ENCODE data around the gene RFC4.
A peak's percentile ranks its signal among the peaks of the same experiment; 100 is the strongest.
"Not testable (repeated sequence)": the region's sequence is repeated elsewhere in the genome, so short reads cannot be mapped to it uniquely, and the experiment has no call there.

Gene RFC4

DNA sequence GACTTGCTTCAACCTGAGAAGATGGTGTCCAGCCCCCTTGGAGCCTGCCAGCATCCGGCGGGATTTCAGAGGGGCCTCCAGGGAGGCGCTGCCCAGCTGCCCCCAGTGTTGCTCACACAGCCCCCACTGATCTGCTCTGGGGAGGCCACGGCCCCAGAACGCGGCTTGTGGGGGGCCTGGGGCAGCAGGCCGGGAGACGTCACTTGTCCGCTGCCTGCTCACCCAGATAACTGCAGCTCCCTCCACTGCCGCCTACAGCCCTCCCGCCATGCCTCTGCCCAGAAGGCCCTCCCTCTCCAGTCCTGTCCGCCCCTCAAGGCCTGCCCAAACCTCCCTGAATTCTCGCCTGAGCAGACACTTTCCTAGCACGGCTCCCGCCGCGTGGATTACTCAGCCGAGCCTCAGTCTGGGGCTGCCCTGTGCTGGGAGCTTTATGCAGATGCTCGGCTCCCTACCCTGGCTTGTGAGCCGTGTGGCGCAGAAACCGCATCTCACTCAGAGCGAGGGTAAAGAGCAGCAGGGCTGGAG lies 19.1 kb upstream of the RFC4 start:
- peak; percentile 52 for DNase-seq (ENCODE audit: low spot score)

- DNase-seq (ENCODE audit: low spot score) = peak; percentile 10
Observed at GRCh38 chr3:186824430-186825139, 18.3 kb upstream of the RFC4 start.

DNA sequence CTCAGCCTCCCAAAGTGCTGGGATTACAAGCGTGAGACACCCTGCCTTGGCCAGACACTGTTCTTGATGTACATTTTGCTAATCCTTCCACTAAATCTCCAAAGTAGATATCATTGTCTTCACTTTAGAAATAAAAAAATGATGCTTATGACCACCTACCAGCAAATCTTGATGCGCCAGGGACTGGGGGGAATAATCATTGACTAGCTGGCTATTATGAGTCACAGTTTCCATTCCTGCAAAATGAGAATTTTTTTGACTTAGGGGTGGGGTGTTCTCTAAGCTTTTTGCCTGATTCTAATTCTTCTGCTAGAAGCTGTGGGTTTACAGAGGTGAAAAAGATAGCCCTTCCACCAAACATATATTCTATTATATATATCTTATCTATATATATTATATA lies 17.1 kb upstream of the RFC4 start:
- no peak for DNase-seq (ENCODE audit: low spot score)

GRCh38 chr3:186822388-186822759 lies 16.1 kb upstream of the RFC4 start:
- not testable (repeated sequence) for DNase-seq (ENCODE audit: low spot score)

DNA sequence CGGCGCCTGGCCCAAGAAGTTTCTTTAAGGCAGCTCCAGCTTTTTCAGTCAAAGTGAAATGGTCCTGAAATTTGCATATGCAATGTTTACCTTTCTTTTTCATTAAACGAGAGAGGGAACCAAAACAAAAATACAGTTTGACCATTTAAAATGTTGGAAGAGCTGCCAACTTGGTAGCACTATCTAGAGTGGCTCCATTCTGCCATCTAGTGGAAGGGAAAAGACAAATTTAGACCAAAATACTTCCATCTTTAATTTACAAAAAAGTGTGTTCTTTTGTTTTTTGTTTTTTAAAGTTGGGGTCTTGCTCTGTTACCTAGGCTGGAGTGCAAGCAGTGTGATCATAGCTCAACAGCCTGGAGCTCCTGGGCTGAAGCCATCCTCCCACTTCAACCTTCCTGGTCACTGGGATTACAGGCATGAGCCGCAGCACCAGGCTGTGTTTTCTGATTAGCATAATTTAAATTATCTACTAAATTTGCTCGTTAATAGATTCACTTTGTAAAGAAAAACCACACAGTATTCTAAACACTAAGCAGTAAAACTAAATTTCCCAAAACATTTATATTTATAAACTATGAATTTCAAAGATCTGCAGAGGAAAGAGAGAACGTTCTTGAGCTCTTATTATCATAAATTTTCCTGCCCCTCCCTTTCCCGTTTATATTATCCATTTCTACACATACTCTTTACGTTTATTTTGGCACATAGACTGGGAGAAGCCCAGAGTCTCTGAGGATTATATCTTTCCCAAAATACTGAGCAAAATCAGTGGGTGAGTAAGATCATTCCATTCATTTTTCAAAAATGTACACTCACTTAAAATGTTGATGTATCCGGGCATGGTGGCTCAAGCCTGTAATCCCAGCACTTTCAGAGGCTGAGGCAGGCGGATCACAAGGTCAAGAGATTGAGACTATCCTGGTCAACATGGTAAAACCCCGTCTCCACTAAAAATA lies 15.4 kb upstream of the RFC4 start:
- peak; percentile 61 for DNase-seq (ENCODE audit: low spot score)

DNA sequence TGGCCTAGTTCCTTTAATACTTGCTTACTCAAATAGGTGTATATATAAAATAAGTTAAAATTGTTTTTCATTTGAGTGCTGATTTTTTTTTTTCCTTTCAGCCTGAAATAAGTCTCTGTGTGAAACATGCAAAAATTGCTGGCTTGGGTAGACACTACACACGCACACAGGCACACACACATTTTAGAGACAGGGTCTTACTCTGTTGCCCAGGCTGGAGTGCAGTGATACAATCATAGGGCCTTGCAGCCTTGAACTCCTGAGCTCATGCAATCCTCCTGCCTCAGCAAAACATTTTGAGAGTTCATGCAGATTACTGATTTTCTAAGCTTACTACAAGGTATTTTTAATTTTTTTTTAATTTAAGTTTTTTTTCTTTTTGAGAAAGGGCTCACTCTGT lies 12.7 kb upstream of the RFC4 start:
- DNase-seq (ENCODE audit: low spot score) = no peak

DNA sequence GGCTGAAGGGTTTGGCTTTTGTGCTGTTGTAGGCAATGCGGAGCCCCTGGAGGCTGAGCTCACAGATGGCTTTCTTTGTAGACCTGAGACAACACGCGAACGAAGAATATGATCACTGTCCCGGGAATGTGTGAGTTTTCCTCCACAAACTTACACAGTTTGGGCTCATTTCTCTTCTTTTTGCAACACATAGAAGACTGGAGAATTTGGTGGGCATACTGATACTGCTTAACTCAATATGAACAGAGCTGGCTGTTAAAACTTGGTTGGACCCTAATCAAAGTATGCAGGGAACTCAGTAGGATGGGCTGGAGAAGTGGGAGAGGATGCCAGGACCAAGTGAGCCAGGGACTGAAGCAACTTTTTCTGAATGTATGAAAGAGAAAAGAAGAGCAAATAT lies 12.2 kb upstream of the RFC4 start:
- DNase-seq (ENCODE audit: low spot score) = no peak

- no peak for DNase-seq (ENCODE audit: low spot score)
Observed at GRCh38 chr3:186815435-186815834, 9.2 kb upstream of the RFC4 start.

DNA sequence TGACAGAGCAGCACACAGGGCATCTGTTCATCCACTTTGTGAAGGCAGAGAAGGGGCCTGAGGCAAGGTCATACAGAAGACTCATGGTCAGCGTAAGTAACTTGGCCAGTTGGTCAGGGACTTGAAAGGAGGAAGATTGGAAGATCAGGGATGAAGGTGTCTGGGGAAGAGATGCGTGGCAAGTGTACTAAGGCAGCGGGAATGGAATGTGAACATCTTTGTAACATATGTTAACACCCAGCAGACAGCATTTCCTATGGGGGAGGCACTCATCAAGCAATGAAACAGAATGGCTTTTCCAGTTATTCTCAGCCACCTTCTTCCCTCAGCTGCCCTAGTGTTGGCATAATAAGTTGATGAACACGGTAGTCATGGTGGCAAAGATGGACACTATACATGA lies 7.8 kb upstream of the RFC4 start:
- no peak for DNase-seq (ENCODE audit: low spot score)

- DNase-seq (ENCODE audit: low spot score) = not testable (repeated sequence)
Observed at GRCh38 chr3:186811313-186811712, 5.0 kb upstream of the RFC4 start.

- no peak for DNase-seq (ENCODE audit: low spot score)
Observed at GRCh38 chr3:186810336-186810996, 4.2 kb upstream of the RFC4 start.

DNA sequence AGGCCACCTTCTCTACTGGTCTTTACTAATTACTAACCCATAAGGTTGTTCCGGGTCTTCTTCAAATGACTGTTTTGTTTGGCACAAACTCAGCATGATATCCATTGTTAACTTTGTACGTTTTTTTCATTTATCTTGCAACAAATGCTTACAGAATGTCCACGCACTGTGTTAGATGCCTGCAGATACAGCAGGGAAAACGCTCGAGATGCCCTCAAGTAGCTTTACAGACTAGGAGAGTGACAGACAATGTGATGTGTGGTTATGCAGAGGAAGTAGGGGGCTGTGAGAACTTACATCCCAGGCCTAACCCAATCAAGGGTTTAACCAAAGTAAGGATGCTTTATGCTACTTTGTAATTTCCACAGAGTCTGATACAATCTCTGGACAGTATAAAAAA lies 949 bp upstream of the RFC4 start:
- no peak for DNase-seq (ENCODE audit: low spot score)

GRCh38 chr3:186803447-186803846 lies 2.8 kb downstream of the RFC4 start:
- DNase-seq (ENCODE audit: low spot score) = not testable (repeated sequence)

GRCh38 chr3:186802701-186803100 lies 3.6 kb downstream of the RFC4 start:
- DNase-seq (ENCODE audit: low spot score) = no peak

GRCh38 chr3:186800285-186800684 lies 6.0 kb downstream of the RFC4 start:
- no peak for DNase-seq (ENCODE audit: low spot score)

GRCh38 chr3:186798239-186798874 lies 7.9 kb downstream of the RFC4 start:
- no peak for DNase-seq (ENCODE audit: low spot score)

DNA sequence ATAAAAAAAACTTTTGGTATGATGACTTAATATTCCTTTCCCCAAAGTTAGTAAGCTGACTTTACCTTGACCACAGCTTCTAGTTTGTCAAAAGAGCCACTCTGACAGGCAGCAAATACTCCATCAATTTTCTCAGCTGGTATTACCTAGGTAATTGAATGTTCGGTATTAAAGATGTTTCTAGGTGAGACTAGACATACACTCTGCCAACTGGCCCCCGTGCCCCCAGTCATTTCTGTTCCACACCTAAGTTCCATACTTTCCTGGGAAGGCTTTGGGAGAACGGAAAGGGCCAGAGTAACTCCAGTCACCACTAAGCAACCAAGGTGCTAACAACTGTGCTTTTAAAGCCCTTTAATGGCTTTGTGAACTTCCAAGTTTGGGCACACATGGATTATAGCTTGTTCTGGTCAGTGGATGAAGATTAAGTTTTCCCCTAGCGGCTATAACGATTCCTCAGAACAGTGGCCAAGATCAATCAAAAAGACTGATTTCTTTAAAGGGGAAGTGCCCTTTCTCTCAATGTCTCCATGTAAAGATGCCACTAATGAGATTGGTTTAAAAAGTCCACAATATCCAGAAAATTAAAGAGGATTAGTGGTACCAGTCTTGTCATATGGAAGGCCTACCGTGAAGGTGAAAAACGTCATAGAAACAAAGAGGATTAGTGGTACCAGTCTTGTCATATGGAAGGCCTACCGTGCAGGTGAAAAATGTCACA lies 15.9 kb downstream of the RFC4 start:
- DNase-seq (ENCODE audit: low spot score) = peak; percentile 85

DNA sequence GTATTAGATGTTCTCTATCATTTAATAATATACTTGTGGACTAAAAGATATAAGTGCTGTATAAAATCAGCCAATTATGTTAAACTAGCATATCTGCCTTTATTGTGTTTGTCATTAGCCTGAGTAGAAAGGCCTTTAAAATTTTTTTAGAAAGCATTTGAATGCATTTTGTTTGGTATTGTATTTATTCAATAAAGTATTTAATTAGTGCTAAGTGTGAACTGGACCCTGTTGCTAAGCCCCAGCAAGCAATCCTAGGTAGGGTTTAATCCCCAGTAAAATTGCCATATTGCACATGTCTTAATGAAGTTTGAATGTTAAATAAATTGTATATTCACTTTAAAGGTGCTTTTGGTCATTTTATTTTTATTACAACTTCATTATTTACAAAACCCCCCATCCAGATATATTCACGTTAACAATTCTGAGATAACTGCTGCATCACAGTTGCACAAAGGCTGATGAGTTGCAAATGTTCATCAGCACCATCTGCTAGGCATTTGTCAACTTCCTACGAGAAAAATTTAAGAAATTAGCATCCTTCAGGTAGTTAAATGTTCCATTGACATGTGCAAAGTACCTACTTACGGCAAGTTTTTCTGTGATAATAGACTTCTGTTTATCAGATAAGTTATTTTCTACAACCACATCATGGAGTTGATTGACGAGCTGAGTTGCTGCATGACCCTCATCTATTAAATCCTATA lies 16.6 kb downstream of the RFC4 start:
- peak; percentile 50 for DNase-seq (ENCODE audit: low spot score)

DNA sequence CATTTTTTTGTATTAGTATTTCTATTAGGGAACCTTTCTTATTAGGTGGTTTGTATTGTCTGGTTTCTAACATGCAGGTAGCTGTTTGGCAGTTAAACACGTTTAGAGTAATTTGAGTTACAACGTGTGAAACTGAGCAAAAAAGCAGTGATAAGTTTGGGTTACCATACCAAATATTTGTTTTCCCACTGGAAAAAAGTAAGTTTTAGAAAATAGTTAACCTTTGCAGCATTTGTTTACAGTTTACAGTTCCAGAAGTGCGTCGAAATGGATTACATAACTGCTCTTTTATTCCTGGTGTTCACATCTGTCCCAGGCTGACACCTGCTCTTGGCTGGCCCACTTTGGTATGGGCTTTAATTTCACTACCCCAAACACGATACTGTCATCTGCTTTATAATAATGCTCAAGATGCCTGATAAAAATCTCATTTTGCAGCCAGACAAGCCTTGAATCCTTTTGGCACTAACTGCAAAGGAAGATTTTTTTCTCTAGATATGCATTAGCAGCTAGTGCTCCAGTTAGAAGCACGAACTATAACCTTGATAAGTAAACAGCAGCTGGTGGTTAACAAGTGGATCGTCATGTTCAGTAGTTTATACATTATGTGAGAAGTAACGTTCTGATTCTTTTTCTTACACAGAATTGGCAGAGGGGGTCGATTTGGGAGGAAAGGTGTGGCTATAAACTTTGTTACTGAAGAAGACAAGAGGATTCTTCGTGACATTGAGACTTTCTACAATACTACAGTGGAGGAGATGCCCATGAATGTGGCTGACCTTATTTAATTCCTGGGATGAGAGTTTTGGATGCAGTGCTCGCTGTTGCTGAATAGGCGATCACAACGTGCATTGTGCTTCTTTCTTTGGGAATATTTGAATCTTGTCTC lies 17.6 kb downstream of the RFC4 start:
- peak; percentile 41 for DNase-seq (ENCODE audit: low spot score)
